ENCODE data around the gene SIK1.
"Not testable (repeated sequence)": the region's sequence is repeated elsewhere in the genome, so short reads cannot be mapped to it uniquely, and the experiment has no call there.

The SIK1 gene

GRCh38 chr21:43396788-43397438, 30.0 kb downstream of the SIK1 start:
- not testable (repeated sequence) for DNase-seq (ENCODE audit: low read depth)

DNA sequence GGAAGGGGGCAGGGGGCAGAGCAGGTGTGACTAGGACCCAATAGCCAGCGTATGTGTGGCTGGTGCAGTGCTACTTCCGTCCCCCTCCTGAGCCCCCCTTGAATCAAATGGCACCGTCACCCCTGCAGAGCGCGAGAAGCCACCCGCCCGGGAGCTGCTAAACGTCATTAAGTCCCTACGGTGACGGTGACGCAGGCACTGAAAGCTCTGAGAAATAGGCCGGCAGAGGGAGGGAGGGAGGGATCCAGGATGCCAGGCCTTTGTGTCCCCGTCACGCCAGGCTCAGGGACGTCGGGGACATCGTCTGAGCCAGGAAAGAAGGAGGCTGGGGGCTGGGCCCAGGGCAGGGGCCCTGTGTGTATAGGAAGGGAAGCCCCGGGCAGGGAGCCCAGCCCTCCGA, 43.6 kb downstream of the SIK1 start:
- DNase-seq (ENCODE audit: low read depth), result not testable (repeated sequence)

GRCh38 chr21:43382902-43383301, 44.0 kb downstream of the SIK1 start:
- not testable (repeated sequence) for DNase-seq (ENCODE audit: low read depth)

- not testable (repeated sequence) for DNase-seq (ENCODE audit: low read depth)
Measured at GRCh38 chr21:43380852-43381533, 45.9 kb downstream of the SIK1 start.

DNA sequence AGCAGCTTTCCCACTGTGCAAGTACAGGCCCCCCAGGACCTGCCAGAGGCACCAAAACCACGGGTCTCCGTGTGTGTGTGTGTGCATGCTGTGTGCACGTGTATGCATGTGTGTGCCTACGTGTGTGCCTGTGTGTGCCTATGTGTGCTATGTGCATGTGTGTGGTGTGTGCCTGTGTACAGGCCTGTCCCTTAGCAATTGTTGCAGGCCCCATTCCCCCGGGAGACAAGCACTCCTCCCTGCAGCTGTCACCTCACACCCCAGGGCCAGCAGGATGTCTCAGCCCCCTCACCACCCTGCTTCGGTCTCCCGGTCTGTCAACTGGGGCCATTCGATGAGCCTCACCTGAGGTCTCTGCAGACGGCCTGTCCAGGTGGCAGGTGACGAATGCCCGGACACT, 46.6 kb downstream of the SIK1 start:
- DNase-seq (ENCODE audit: low read depth), result not testable (repeated sequence)

DNA sequence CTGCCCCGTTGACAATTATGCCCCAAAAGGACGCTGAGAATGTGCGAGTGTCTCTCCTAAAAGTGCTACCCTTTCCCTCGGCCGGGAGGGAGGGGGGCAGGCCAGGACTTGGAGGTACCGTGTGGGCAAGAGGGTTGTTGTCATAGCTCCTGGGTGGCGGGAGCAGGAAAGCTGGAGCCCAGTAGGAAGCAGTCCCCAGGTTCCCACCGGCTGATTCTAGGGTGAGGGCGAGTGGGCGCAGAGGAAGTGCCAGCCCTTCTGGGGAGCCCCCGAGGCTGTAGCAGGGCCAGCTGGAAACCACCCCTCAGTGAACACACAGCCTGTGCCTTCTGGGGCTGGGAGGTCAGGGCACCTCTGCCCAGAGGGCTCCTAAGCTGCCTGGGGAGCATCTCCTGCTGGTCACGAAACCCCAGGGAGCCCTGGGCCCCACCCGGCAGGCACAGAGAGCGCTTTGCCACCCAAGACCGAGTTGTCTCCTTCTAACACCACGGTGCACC, 47.3 kb downstream of the SIK1 start:
- DNase-seq (ENCODE audit: low read depth), result not testable (repeated sequence)

DNA sequence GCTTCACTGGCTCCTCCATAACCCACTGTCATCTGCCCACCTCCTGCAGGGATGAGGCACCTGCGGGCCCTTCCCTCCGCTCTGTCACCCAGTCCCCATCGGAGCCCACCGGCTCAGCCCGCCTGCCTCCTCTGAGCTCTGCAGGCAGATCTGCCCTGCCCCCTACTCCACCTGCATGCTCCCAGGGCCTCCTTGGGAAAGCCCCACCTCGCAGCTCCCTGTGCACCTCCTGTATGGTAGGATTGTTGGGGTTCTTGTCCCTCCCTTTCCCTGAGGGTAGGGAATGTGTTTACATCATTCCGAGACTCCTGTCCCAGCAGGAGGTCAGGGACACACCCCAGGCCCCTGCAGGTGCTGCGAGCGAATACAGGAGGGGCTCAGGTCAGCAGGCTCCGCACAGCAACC, 50.5 kb downstream of the SIK1 start:
- DNase-seq (ENCODE audit: low read depth), result no peak

DNA sequence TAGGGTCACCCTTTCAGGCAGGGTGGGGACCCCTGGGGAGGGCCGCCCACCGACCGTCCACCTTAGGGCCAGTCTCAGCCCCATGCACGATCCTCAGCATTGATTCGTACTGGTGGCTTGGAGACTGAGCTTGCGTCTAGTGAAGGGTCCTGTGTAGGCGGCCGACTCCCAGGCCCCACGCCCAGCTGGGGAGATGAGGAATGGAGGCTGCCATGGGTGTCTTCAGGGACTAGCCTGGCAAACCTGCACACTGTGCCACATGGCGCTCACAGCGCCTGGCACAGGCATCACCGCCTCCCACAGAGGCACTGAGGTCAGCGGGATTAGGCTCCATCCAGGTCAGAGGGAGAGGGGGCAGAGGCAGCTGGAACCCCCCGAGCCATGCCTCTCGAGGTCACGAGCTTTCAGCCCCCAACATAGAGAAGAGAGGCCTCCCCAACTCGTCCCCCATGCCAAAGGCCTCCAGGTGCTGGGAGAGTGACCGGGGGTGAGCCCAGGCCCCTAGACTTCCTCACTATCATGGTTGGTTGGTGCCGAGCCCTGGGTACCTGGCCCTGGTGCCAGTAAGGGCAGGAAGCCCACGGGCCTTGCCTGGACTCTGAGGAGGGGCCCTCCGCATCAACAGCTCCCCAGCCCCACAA, 51.0 kb downstream of the SIK1 start:
- DNase-seq (ENCODE audit: low read depth), result no peak

- no peak for DNase-seq (ENCODE audit: low read depth)
Measured at GRCh38 chr21:43375006-43375836, 51.7 kb downstream of the SIK1 start.

- DNase-seq (ENCODE audit: low read depth), result no peak
Measured at GRCh38 chr21:43374228-43374885, 52.6 kb downstream of the SIK1 start.

GRCh38 chr21:43373362-43374227, 53.3 kb downstream of the SIK1 start:
- DNase-seq (ENCODE audit: low read depth), result no peak

GRCh38 chr21:43372663-43373361, 54.1 kb downstream of the SIK1 start:
- DNase-seq (ENCODE audit: low read depth), result no peak

DNA sequence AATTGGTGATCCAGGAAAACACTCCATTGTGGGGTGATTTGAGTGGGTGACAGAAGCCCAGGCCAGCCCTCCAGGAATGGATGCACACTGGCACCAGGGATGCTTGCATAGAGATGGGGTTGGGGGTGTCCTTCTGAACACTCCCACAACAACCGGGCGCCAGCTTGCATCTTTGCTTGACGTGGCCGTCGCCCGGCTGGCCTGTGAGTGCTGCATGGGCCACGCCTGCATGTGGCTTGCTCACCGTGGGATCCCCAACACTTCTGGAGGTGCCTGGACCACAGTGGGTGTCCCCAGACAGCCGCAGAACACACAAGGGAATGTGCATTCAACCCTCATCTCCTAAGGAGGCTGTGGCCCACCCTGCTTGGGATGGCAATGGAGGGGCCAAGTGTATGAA, 55.1 kb downstream of the SIK1 start:
- DNase-seq (ENCODE audit: low read depth), result no peak

GRCh38 chr21:43370888-43371570, 55.9 kb downstream of the SIK1 start:
- DNase-seq (ENCODE audit: low read depth), result no peak

GRCh38 chr21:43370091-43370658, 56.8 kb downstream of the SIK1 start:
- no peak for DNase-seq (ENCODE audit: low read depth)

DNA sequence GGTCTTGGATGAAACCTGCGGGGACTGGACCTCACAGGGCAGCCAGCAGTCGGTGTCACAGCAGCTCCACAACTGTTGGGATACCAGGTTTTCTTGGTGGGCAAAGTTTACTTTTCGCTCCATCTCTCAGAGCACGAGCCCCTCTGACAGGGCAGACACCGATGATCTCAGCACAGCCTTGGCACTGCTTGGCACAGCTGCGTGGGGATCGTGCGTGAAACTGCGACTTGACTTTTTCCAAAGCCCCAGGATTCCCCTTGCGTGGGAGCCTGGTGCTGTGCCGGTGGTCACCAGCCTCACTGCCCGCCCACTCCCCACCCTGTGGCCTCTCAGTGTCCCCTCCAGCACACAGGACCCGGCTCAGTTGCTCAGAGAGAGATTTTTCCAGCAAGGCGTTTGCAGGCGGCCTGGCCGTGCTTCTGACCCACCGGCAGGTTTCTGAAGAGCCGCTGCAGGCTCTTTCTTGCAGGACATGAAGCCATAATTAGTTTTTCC, 57.3 kb downstream of the SIK1 start:
- no peak for DNase-seq (ENCODE audit: low read depth)

DNA sequence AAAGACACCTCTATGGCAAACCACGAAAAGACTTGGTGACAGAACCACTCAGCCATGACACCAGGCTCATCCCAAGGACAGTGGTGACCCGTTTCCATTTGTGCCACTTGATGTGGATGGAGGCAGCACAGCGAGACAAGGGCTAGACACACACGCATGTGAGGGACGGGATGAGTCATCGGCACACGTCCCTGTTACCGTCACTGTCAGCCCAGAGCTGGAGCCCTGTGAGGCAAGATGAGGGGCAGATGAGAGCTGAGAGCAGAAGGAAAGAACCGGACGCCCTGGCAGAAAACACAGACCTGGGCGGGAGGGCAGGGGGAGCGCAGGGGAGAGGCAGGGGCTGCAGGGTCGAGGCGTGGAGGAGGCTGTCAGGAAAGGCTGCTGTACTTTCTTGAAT, 57.8 kb downstream of the SIK1 start:
- DNase-seq (ENCODE audit: low read depth), result peak; percentile 22

DNA sequence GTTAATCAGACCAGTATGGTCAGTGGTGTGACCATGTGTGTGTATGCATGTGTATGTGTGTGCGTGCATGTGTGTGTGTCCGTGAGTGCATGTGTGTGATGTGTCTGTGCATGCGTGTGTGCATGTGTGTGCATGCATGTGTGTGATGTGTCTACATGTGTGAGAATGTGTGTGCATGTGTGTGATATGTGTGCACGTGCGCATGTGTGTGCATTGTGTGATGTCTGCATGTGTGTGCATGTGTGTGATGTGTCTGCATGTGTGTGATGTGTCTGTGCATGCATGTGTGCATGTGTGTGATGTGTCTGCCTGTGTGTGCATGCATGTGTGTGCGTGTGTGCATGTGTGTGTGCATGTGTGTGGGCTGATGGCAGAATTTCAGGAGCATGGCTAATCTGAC, 58.2 kb downstream of the SIK1 start:
- DNase-seq (ENCODE audit: low read depth), result no peak

DNA sequence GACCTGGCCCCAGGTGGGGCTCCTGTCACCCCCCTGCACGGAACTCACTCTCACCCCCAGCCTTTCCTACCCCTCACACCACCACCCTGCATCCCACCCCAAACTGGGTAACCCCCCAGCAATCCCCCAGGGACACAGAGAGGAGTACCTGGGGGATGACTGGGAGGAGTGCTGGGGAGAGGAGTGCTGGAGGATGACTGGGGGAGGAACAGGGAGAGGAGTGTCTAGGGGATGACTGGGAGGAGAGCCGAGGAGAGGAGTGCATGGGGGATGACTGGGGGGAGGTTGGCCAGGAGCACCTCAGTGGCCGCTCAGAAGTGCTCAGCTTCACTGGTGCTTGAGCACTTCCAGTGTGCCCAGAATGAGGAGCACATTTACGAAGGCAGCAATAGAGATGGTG, 59.1 kb downstream of the SIK1 start:
- no peak for DNase-seq (ENCODE audit: low read depth)

All from iris pigment epithelial cell (primary cell).